Common myeloid progenitor, CD34-positive (primary cell): ENCODE measurements around the gene NEDD4L.
A peak's percentile ranks its signal among the peaks of the same experiment; 100 is the strongest.

Source experiments
- CTCF ChIA-PET: fragments of 350-600 bp; sonication (Branson Sonifier 250); formaldehyde crosslinking; loops from one replicate; lab custom pipeline; 2021; ENCODE audit warnings: antibody characterized with exemption; lab: Charles Lee
- POLR2A ChIA-PET: fragments of 350-600 bp; sonication (Branson Sonifier 250); formaldehyde crosslinking; loops from one replicate; lab custom pipeline; 2021; ENCODE audit warnings: antibody characterized with exemption; lab: Charles Lee
- DNase-seq, 3 donors: peaks; one replicate each; pipeline versions ENCODE4 v3.0.0 to v3.0.0-alpha.2; 2013
- H3K27ac ChIP-seq, 2 experiments: 1 replicate in 1 of 2; 2 replicates in 1 of 2; pipeline ENCODE4 v1.7.0; 2013; ENCODE audit warnings: inconsistent platforms in 2 of 2, low read length in 2 of 2, mild to moderate bottlenecking in 2 of 2, low read depth in 1 of 2, moderate library complexity in 1 of 2; ENCODE audit not compliant: severe bottlenecking in 2 of 2, insufficient read depth in 1 of 2, poor library complexity in 1 of 2
- H3K27me3 ChIP-seq, 5 experiments: replicated peaks in 2 of 5; 1 replicate in 3 of 5; 2 replicates in 2 of 5; pipeline versions ENCODE4 v1.6.1 to v1.7.0; 2013; ENCODE audit warnings: low read length in 4 of 5, mild to moderate bottlenecking in 2 of 5, moderate library complexity in 2 of 5, inconsistent platforms in 1 of 5; ENCODE audit not compliant: insufficient read depth in 5 of 5, control insufficient read depth in 4 of 5
- H3K36me3 ChIP-seq, 4 experiments: 1 replicate in 2 of 4; 2 replicates in 2 of 4; pipeline versions ENCODE4 v1.6.1 to v1.7.0; 2013; ENCODE audit warnings: low read length in 3 of 4, control low read depth in 1 of 4, mild to moderate bottlenecking in 1 of 4; ENCODE audit not compliant: control insufficient read depth in 4 of 4, insufficient read depth in 4 of 4
- H3K4me1 ChIP-seq, 4 experiments: 1 replicate in 3 of 4; 2 replicates in 1 of 4; pipeline versions ENCODE4 v1.6.1 to v1.7.1; 2013; ENCODE audit warnings: low read length in 3 of 4, mild to moderate bottlenecking in 3 of 4, control low read depth in 1 of 4, inconsistent platforms in 1 of 4, moderate library complexity in 1 of 4; ENCODE audit not compliant: control insufficient read depth in 4 of 4, insufficient read depth in 4 of 4; ENCODE audit errors: control extremely low read depth in 1 of 4
- H3K4me3 ChIP-seq, 7 experiments: 1 replicate in 4 of 7; 2 replicates in 3 of 7; pipeline versions ENCODE4 v1.5.1 to v1.7.0; 2013; ENCODE audit warnings: mild to moderate bottlenecking in 7 of 7, low read length in 6 of 7, moderate library complexity in 6 of 7, inconsistent platforms in 2 of 7, low read depth in 2 of 7, control low read depth in 1 of 7; ENCODE audit not compliant: insufficient read depth in 4 of 7, control insufficient read depth in 1 of 7; ENCODE audit errors: extremely low read depth in 1 of 7
- H3K9me3 ChIP-seq, 5 experiments: 1 replicate in 4 of 5; 2 replicates in 1 of 5; pipeline versions ENCODE4 v1.6.1 to v1.7.1; 2013; ENCODE audit warnings: low read length in 4 of 5, mild to moderate bottlenecking in 2 of 5, inconsistent platforms in 1 of 5, low read depth in 1 of 5, moderate library complexity in 1 of 5; ENCODE audit not compliant: control insufficient read depth in 4 of 5, insufficient read depth in 2 of 5; ENCODE audit errors: control extremely low read depth in 1 of 5
- WGBS: methylation state at CpG from one replicate; pipeline ENCODE4 v1.1.5; 2013; ENCODE audit not compliant: insufficient coverage; 5-methylcytosine and 5-hydroxymethylcytosine counted together

The NEDD4L gene

DNA sequence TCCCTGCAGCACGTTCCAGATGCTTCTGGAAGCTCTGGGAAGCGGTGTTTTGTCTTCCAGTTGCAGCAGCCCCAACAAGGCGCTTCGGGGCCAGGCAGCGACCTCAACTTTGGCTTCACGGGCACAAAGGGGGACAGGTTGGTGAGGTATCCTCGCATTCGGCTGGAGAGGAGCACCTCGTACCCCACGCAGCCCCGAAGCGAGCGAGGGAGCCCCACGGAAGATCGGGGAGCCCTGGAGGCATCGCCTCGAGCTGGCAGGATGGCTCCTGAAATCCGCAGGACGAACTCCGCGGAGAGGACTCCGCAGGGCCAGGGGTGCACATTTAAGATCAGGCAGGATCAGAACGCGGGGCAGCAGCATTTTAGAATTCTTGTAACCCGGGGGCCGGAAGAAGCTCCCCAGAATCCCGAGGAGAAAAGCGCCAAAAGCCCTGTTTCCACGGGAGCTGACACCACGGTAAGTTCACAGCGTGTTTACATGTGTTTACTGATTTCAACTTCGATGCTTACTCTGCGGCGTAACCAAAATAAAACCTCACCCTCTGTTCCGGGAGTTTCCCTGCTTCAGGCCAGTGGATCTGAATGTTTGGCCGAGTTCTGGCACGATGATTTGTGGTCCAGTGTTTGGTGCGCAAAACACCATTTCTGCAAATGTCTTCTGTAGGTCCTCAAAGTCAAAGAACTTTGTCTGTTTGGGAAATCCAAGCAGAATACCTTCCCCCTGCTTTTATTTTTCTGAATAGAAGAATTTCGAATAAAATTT is 212.5 kb downstream of the NEDD4L start:
- H3K36me3 ChIP-seq: peaks cover 0 to 4% (median 0%) of the 10 kb centered on the region in 4 experiments
- no peaks in the 10 kb centered on the region for H3K27me3 ChIP-seq
- POLR2A ChIA-PET: no interaction called here
- no peak for DNase-seq
- peaks cover 0 to 8% (median 0%) of the 10 kb centered on the region in 5 experiments for H3K9me3 ChIP-seq
- no peak overlapping the region for H3K4me3 ChIP-seq
- no peaks in the 10 kb centered on the region for H3K4me1 ChIP-seq
- H3K27ac ChIP-seq: no peak overlapping the region
- 98% methylated on average over 37 of the region's 39 CpGs for WGBS
- CTCF ChIA-PET: interaction anchor here (1.4 kb wide), 1 partner anchor 75 kb away, joined by 4 read pairs; no protein-coding TSS in a partner anchor

- Histone ChIP-seq H3K9me3 (peaks cover 0 to 8% (median 0%) of the 10 kb centered on the region in 5 experiments), H3K27me3 (no peaks in the 10 kb centered on the region), H3K27ac (no peak overlapping the region), H3K36me3 (peaks cover 0 to 4% (median 0%) of the 10 kb centered on the region in 4 experiments), H3K4me3 (no peak overlapping the region), H3K4me1 (no peaks in the 10 kb centered on the region)
- ChIA-PET CTCF (no interaction called here), POLR2A (no interaction called here)
- peak in 2 of 3 donors; percentile 51 to 53 for DNase-seq
- 60% methylated on average over 8 of the region's 9 CpGs for WGBS
Measured at GRCh38 chr18:58257461-58257860, 213.4 kb downstream of the NEDD4L start.

DNA sequence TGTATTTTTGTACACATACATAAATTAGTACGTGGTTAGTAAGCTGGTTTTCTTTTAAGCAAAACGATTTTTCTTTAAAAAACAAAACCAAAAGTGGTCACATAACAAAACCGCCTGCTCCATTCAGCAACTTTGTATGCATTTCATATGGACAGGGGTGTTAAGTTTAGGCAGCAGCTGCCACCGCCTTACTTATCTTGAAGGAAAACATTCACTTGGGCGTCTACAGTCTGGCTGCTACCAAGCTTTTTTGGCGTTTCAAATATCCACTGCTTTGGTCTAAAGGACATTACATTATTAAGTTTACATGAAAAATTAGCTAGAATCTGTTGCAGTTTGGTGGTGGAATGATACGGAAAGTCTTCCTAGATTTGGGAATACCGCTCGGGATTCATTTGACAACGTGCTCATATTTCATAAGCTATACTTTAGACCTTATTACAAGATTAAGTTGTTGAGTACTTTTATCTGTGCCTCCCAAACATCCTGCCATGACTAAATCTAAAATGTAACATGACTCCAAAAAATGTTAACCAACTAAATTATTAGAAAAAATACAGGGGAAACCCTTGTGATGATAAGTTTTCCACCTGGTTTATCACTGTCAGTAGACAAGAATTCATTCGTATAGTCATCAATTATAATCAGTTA is 214.8 kb downstream of the NEDD4L start:
- ChIA-PET CTCF (interaction anchor here (0.6 kb wide), 1 partner anchor 18 kb away, joined by 3 read pairs; no protein-coding TSS in a partner anchor), POLR2A (no interaction called here)
- Histone ChIP-seq H3K4me1 (peaks cover 0 to 6% (median 4%) of the 10 kb centered on the region in 4 experiments), H3K27ac (no peak overlapping the region), H3K36me3 (peaks cover 0 to 4% (median 0%) of the 10 kb centered on the region in 4 experiments), H3K27me3 (no peaks in the 10 kb centered on the region), H3K9me3 (peaks cover 0 to 8% (median 0%) of the 10 kb centered on the region in 5 experiments), H3K4me3 (no peak overlapping the region)
- peak in 1 of 3 donors; percentile 2 for DNase-seq
- WGBS: 95% methylated on average over 4 of the region's 11 CpGs

GRCh38 chr18:58263055-58263957 is 219.3 kb downstream of the NEDD4L start:
- Histone ChIP-seq H3K9me3 (peaks cover 0 to 8% (median 0%) of the 10 kb centered on the region in 5 experiments), H3K36me3 (no peaks in the 10 kb centered on the region), H3K27ac (no peak overlapping the region), H3K4me1 (peaks cover 0 to 6% (median 5%) of the 10 kb centered on the region in 4 experiments), H3K27me3 (no peaks in the 10 kb centered on the region), H3K4me3 (peak overlapping the region in 2 of 7 experiments; percentile 29 to 34)
- DNase-seq: peak; percentile 28 to 80 (median 71)
- POLR2A ChIA-PET: no interaction called here
- WGBS: 94% methylated on average over 4 of the region's 7 CpGs
- CTCF ChIA-PET: no interaction called here

DNA sequence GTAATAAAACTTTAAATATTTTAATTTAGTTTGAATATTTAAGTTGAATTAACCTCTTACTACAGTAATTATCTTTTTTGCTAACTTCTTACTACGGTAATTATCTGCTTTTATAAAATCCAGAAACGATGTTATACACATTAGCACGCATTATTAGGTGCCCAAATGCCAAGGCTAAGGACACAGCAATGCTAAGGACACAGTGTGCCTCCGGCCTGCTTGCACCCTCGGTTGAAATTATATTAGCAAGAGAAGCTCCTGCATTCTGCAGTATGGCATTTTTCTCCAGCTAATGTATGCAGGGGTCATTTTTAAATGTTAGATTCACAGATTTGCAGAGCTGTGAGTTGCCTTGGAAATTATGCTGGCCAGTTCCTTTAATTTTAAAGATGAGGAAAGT is 220.0 kb downstream of the NEDD4L start:
- no peak overlapping the region for H3K4me3 ChIP-seq
- H3K36me3 ChIP-seq: no peaks in the 10 kb centered on the region
- peaks cover 0 to 6% (median 5%) of the 10 kb centered on the region in 4 experiments for H3K4me1 ChIP-seq
- ChIA-PET POLR2A (no interaction called here), CTCF (no interaction called here)
- DNase-seq: no peak
- no peak overlapping the region for H3K27ac ChIP-seq
- peaks cover 0 to 4% (median 0%) of the 10 kb centered on the region in 5 experiments for H3K9me3 ChIP-seq
- no peaks in the 10 kb centered on the region for H3K27me3 ChIP-seq
- 100% methylated on average over 4 of the region's 5 CpGs for WGBS

GRCh38 chr18:58264840-58265239 is 220.8 kb downstream of the NEDD4L start:
- 93% methylated on average over 2 of the region's 2 CpGs for WGBS
- H3K4me3 ChIP-seq: no peak overlapping the region
- DNase-seq: no peak
- H3K36me3 ChIP-seq: no peaks in the 10 kb centered on the region
- no peaks in the 10 kb centered on the region for H3K27me3 ChIP-seq
- ChIA-PET CTCF (no interaction called here), POLR2A (no interaction called here)
- peaks cover 0 to 6% (median 5%) of the 10 kb centered on the region in 4 experiments for H3K4me1 ChIP-seq
- H3K9me3 ChIP-seq: no peaks in the 10 kb centered on the region
- H3K27ac ChIP-seq: no peak overlapping the region
